ENCODE results near the gene MEGF10.
"Not testable (repeated sequence)": the region's sequence is repeated elsewhere in the genome, so short reads cannot be mapped to it uniquely, and the experiment has no call there.

The MEGF10 gene

DNA sequence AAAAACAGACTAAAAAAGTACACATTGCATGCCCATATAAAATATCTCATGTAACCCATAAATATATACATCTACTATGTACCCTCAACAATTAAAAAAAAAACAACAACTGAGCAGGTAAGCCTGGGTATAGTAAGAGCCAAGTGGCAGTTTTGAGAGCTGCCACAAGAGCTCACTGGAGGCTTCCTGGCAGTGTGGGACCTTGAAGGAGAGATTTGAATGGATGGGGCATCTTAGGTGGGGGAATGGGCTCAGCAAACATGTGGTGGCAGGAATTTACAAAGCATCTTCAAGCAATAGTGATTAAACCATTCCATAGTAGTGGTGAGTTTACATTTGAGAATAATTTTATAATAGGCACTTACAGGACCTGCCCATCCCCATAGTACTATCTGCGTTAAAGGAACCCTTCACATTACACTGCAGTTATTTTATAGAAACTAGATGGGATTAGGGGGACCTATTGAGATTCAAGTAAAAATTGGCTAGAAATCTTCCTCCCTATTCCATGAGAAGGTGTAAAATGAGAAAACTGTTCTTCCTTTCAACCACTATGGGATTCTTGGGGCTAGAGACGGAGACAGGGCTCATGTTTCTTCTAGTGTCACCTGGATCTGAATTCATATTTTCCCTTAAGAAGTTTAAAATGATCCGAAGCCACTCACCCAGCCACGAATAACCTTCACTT is 6.9 kb downstream of the MEGF10 start:
- no peak for DNase-seq (ENCODE audit: low read depth in 1 of 2, low spot score in 1 of 2)

DNA sequence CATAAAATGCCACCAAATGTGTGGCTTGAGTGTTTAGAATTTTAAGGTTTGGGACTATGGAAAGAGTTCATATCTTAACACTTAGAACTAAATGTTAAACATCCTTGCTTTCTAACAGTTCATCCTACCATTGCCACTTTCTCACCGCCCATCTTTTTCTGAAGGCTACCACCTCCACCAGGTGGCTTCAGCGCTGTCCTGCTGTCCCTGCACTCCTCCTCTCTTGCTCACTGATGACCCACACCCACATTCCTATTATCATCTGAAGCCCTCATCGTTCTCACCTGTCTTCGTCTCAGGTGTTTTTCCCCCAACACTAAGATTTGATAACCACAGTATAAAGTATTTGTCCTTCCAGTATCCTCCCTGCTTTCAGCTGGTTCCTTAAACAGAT is 7.4 kb downstream of the MEGF10 start:
- DNase-seq (ENCODE audit: low read depth in 1 of 2, low spot score in 1 of 2) = no peak

DNA sequence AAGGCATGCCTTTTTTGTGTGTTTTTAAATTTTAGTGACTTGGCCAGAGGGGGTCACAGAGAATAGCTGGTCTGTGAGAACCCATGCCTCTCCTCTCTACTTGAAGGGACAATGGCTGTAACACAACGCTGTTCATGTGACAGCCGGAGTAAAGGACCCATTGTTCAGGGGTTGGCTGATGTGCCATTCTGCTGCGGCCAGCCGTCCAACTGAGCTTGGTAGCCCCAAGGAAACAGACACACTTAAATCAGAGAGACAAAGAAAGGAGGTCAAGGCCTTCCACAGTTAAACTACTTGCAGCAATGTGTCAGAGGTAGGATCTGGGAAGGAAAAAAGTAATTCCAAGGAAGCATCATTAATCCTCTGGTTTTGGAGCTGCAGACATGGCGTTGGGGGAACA is 8.1 kb downstream of the MEGF10 start:
- no peak for DNase-seq (ENCODE audit: low read depth in 1 of 2, low spot score in 1 of 2)

DNA sequence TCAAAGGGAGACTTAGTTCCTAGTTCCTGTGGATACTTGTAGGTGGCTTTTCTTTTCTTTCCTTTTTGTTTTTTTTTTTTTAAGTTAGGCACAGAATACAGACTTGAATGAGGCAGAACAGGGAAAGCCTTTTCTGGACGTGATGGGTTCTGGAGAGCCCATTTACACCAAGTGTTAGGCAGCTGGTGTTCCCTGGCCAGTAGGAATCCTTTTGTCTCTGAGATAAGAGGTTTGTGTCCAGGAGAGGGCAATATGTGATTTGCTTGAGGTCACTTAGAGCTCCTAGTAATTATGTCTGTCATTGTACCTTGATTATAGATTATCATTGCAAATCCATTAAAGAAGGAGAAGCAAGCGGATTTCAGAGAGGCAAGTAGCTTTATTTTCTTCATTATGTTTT is 9.1 kb downstream of the MEGF10 start:
- no peak for DNase-seq (ENCODE audit: low read depth in 1 of 2, low spot score in 1 of 2)

DNA sequence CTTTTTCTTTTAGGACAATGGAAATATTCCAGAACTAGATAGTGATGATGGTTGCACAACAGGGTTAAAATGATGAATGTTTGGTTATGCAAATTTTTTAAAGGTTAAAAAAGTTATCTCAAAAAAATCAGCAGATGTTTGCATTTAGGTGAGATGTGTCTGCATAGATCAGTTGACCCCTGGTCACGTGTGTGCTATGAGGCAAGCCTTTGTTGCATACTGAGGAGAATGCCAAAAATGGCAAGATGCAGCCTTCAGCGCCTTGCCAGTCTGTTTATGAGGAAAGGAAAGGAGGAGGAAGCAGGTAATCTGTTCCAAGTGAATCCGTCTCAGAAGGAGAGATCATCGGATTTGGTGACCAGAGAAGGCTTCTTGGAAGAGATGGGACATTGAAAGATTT is 11.9 kb downstream of the MEGF10 start:
- no peak for DNase-seq (ENCODE audit: low read depth in 1 of 2, low spot score in 1 of 2)

DNA sequence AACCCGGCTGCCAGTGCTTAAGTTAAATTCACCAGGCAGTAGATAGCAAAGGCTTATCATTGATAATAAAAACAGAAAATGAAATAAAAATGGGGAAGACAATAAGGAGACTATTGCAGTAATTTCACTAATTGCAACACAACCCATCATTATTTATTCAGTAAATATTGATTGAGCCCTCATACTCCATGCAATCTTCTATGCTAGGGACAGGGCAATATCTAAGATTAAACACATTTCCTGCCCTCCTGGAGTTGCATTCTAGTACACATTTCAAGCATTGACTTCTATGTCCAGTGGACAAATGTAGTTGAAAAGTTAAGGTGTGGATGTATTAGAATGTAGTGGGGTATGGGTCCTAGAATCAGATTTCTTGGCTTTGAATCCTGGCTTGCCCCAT is 12.8 kb downstream of the MEGF10 start:
- DNase-seq (ENCODE audit: low read depth in 1 of 2, low spot score in 1 of 2) = no peak

DNA sequence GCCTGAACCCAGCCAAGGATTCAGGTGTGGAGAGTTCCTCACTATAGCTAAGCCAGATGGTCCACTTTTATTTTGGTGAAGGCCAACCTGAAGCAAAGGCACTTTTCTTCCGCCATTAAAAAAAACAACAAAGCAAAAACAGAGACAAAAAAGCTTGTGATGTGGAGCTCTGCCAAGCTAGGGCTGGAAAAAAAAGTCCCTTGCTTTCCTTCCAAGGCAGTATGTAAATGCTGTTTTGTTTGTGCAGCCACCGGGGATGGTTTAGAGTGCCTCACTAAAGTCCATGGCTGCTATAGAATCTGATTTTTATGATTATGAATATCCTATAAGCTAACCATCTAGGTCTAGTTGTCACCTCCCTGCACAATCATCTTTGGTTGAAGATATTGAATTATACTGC is 14.9 kb downstream of the MEGF10 start:
- DNase-seq (ENCODE audit: low read depth in 1 of 2, low spot score in 1 of 2) = no peak

DNA sequence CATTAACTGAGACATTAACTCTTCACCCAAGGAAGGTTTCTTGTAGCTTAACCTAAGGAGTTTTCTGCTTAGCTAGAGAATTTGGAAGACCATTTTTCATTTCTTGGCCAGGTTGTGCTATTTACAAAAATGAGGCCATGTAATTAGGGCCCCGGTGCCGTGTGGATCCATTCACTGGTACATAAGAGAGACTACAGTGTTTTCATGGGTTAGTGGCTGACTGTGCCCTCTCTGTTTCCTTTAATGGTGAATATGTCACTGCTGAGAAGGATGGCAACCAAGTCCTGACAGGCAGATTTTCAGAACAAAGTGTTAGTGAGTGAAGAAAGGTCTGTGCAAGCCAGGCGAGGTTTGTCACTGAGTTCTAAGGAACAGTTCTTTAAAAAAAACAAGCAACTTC is 15.4 kb downstream of the MEGF10 start:
- no peak for DNase-seq (ENCODE audit: low read depth in 1 of 2, low spot score in 1 of 2)

DNA sequence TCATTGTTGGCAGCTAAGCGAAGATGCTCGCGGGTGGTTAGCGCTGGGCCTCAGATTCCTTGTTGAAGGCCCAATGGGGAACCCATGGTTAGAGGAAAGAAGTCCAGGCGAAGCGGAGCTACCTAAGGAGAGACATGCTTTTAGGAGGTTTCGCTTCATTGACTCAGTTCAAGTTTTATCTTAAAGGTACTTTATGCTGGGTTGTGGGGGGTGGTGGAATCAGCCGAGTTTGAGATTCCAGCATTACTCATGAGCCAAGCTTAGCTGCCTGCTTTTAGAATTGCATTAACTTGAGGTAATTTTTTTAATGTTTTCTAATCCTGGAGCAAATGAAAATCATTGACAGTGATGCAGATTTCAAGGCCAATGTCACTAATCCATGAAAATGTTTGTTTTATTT is 16.1 kb downstream of the MEGF10 start:
- DNase-seq (ENCODE audit: low read depth in 1 of 2, low spot score in 1 of 2) = no peak

DNA sequence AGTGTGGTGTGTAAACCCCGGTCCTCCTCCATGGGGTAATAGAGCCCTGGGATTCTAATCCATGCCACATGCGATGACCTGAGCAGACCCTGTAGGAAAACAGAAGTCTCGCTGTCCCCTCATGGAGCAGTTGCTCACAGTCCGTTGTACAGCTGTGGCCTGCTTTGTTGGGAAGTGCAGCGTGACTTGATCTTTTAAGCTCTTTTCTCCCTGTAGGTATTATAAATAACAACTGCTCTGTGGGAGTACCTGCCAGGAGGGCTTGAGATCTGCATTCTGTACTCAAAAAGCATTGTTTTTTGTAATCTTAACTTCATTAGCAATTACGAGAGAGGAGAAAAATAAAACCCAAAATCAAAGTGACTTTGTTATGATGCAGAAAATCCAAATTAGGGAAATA is 17.3 kb downstream of the MEGF10 start:
- no peak for DNase-seq (ENCODE audit: low read depth in 1 of 2, low spot score in 1 of 2)

DNA sequence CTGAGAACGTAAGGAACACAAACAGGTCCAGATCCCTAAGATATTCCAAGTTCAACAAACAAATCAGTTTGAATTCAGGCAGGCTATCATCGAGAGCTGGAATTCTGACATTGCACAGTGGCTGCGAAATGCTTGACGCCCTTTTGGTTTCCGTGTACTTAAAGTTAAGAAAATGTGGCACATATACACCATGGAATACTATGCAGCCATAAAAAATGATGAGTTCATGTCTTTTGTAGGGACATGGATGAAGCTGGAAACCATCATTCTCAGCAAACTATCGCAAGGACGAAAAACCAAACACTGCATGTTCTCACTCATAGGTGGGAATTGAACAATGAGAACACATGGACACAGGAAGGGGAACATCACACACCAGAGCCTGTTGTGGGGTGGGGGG is 17.7 kb downstream of the MEGF10 start:
- not testable (repeated sequence) for DNase-seq (ENCODE audit: low read depth in 1 of 2, low spot score in 1 of 2)

DNA sequence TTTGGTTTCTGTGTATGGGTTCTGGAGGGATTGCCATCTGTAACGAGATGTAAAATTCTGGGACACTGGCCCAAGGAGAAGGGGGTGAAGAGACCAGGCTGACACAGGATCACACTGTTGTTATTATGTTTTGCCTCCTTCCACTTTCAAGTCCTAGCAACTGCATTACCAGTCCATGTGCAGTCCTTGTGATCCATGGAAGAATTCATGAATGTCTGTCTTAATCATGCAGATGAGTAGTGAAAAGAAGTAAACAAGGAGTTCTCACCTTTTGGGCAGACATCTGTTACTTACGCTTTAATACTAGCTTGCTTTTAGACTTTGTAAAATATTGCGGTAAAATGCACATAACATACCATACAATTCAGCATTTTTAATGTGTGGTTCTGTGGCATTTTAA is 18.3 kb downstream of the MEGF10 start:
- DNase-seq (ENCODE audit: low read depth in 1 of 2, low spot score in 1 of 2) = no peak

DNA sequence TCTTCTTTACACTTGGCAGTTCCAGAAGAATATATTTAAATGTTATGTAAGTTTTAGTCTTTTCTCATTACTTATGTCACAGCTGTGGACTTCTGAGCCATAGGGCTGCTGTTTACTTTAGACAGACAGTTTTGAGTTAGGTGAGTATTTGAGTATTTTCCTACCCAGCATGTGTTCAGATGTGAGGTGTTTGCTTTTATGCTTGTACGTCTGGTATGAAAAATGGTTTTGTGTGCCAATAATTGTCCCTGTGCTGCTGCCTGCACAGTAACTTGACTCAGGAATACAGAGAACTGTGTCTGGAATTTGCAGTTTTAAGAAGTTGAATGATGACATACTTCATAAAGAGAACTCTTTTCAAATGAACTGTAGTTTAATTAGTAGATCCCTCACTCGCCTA is 20.8 kb downstream of the MEGF10 start:
- no peak for DNase-seq (ENCODE audit: low read depth in 1 of 2, low spot score in 1 of 2)

DNA sequence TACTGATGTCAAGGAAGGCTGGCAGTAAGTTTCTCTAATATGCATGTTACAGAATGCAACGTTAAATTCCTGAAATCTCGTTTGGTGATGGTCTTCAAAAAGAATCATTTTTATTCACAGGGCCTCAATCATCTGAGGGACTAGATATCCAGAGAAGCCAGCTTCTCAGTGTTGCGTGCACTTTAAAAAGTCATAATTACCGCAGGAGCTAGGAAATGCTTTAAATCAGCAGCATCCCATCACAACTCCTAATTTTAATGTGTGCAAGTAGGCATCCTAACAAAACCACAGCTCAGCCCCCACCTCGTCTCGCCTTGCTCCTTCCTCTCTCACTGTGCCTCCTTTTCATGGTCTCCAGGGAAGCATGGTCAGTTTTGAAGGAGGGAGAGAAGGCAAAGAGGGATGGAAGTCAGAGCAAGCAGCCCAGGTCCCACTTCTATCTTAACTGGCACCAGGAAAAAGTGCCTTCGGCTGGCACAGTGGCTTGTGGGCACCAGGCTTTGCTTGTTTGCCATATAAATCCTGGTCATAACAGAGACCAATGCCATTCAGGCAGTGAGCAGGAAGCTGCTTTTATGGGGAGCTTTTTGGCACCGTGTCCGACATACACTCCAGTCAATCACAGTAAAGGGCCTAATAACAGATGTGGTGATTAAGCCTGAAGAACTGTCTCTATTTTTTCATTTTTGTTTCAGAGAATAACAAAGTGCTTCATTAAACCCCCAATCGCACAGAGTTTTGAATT is 21.4 kb downstream of the MEGF10 start:
- no peak for DNase-seq (ENCODE audit: low read depth in 1 of 2, low spot score in 1 of 2)

DNA sequence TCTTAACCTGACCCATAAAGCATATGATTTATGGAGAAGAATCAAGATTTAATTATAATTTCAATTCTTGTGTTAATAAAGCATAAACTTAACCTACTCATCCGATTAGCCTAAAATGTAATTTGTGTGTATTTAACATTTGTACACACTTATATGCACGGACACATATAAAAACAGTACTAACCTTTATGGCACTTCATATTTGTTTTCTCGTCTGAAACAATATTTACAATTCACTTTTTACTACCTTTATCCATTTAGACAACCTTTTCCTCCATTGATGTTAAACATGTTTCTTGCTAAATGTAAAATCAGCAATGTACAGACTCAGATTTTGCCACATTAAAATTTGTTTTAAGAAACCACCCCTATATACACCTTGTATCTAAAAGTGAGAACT is 22.8 kb downstream of the MEGF10 start:
- no peak for DNase-seq (ENCODE audit: low read depth in 1 of 2, low spot score in 1 of 2)

DNA sequence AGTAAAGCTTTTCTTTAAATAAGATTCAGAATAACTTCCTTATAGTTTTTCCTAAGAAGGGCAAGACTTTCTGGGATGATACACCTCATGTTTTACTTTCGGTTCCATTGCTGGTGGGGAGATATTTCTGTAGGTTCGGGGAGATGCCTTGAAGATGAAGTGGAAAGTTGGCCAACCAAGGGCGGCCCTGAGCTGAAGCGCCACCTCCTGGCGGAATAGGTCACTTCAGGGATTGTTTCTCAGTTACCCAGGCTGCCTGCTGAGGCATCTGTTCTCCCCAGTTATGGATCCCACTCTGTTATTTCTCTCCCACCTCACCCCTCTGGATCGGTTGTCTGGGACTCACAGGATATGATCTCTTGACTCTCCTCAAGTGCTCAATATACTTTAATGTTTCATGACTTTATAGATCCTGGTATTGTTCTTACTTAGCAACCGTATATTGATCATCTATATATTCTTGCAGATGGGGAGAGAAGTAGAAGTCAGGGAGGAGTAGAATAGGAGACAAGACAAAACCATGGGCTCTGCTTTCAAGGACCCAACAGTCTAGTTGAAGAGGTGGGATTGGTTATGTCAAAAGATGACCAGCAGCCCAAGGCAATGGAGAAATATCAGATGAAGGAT is 23.4 kb downstream of the MEGF10 start:
- DNase-seq (ENCODE audit: low read depth in 1 of 2, low spot score in 1 of 2) = peak; percentile 34 to 54

DNA sequence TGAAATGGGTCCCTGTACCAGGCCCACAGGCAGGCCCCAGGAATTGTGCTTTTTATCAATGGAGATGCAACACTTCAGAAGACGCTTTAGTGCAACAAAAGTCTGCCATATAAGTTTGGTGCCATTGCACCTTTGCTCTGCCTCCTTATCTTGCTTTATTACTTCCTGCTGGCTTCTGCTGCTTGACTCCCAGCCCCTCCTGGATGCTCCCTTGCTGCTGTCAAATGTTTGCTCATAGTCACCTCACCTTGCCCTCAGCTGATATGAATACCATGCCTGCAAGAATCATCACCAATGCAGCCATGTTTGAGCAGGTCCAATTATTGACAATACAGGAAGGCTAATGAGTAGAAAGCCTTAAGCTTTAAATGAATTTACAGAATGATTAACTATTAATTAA is 25.4 kb downstream of the MEGF10 start:
- no peak for DNase-seq (ENCODE audit: low read depth in 1 of 2, low spot score in 1 of 2)

DNA sequence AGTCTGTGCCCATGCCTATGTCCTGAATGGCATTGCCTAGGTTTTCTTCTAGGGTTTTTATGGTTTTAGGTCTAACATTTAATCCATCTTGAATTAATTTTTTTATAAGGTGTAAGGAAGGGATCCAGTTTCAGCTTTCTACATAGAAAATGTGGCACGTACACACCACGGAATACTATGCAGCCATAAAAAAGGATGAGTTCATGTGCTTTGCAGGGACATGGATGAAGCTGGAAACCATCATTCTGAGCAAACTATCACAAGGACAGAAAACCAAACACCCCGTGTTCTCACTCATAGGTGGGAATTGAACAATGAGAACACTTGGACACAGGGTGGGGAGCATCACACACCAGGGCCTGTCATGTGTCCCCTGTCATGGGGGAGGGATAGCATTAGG is 26.8 kb downstream of the MEGF10 start:
- not testable (repeated sequence) for DNase-seq (ENCODE audit: low read depth in 1 of 2, low spot score in 1 of 2)

DNA sequence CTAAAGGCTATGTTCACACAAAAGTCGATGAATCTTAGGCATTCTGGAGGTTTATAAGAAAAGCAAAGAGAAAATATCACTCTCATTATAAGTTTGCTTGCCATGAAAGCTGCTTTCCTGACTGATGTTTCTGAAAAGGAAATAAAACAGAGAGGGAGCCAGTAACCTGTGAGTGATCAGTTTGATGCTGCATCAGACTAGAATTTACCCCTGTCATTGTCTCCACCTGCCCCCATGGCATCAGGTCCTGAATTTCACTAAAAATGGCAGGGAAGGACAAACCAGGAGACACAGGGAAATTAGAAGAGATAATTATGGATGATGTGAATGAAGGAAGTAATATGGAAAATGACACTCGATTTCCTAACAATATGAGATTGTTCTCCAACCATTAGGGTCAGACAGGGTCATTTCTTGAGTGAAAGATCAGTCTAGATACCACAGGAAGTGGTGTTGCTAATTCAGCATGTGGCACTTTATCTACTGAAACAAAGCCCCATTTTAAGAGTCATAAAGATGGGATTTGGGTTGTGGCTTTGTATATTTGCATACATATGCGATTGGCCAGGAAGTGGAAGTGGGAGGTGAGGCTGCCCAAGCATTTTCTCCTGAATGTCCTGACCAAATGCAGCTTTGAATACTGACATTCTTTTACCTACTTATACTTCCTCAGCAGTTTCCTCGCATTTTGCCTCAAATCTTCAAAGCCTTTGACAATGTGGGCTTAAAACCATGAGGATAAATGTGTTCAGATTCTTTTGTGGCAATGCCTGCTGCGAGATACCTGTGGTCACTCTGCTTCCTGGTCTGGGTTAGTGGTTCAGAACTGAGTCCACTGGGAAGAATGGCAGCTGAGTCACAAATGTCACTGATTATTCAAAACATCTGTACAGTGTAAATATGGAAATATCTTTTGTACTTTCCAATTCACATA is 29.7 kb downstream of the MEGF10 start:
- DNase-seq (ENCODE audit: low read depth in 1 of 2, low spot score in 1 of 2) = no peak

DNA sequence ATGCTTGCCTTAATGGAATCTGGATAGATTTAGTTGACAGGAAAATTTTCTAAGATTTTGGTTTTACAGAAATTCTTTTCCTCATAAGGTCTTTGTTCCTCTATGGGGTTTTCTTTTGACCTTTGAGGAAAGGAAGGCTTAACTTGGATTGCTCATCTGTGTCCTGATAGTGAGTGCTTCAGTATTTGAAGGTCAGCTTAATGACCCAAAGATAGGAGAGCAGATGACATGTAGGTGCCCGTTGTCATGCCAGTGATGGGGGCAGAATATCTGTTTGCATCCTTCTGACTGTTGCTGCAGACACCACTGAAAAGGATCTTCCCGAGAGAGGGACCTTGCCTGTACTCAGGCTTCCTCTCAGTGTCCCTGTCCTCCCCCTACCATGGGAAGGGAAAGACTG is 30.9 kb downstream of the MEGF10 start:
- DNase-seq (ENCODE audit: low read depth in 1 of 2, low spot score in 1 of 2) = no peak

DNA sequence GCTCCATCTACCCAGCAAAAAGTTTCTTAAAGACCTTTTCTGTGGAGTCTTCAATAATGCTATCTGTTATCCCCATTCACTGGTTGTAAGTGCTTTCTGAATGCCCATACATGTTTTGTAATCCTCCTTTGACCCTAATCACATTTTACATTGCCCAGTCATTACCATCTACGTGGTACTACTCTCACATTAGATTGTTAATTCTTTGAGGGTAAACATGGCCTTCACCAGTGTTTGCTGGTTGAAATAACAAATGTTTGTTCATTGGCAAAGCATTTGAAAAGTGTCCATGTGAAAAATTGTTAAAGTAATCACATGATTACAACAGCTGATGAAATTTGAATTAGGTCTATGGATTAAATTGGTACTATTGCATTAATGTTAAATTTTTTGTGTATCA is 31.8 kb downstream of the MEGF10 start:
- no peak for DNase-seq (ENCODE audit: low read depth in 1 of 2, low spot score in 1 of 2)

DNA sequence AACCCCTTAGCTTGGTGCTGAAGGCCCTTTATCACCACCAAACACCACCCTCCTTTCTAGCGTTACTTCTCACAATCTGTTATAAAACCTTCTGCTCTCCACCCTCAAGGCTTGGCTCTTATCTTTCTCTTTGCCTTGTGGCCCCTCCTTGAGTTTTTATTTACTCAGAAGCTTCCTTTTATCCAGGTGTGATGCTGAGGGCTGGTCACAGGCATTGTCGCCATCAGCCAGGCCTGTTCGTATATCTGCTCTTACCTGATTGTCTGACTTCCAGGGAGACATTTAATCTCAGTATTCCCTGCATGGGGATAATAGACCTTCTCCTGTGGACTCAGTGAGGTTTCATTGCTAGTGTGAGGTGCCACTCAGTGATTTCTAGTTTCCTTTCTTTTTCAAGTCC is 34.2 kb downstream of the MEGF10 start:
- DNase-seq (ENCODE audit: low read depth in 1 of 2, low spot score in 1 of 2) = no peak
